H1 (cell line): ENCODE data around the gene KPNA4. TPM values are rescaled to one million over a fixed set of nuclear protein-coding genes. Genes with fewer than 3 reads are reported as not detected.

Experiments
- BRCA1 ChIP-seq: IDR thresholded peaks from 2 replicates; pipeline ENCODE4 v1.6.1; 2012; ENCODE audit warnings: low read depth, low read length, improper control_type of control experiment
- CEBPB ChIP-seq: IDR thresholded peaks from 2 replicates; pipeline ENCODE4 v1.6.1; 2012; ENCODE audit warnings: low read depth, low read length
- EGR1 ChIP-seq: IDR thresholded peaks from 2 replicates; pipeline ENCODE4 v1.6.1; 2011; ENCODE audit warnings: low read depth, low read length, borderline replicate concordance
- KDM4A ChIP-seq: IDR thresholded peaks from one replicate; pipeline ENCODE4 v1.7.1; 2012; ENCODE audit warnings: low read depth, mild to moderate bottlenecking, moderate library complexity, low read length, inconsistent platforms; ENCODE audit not compliant: severe bottlenecking
- POLR2AphosphoS5 ChIP-seq: IDR thresholded peaks from 2 replicates; pipeline ENCODE4 v1.6.1; 2011; ENCODE audit warnings: low read depth, low read length
- RAD21 ChIP-seq, 2 experiments: IDR thresholded peaks in 1 of 2; conservative IDR thresholded peaks in 1 of 2; 2 replicates each; pipeline ENCODE4 v1.6.1; 2011; ENCODE audit warnings: low read depth in 2 of 2, low read length in 2 of 2, improper control_type of control experiment in 1 of 2, inconsistent platforms in 1 of 2, mild to moderate bottlenecking in 1 of 2, moderate library complexity in 1 of 2
- SP2 ChIP-seq: IDR thresholded peaks from 2 replicates; pipeline ENCODE4 v1.6.1; 2012; ENCODE audit warnings: mild to moderate bottlenecking, low read length, inconsistent platforms
- polyA plus RNA-seq, 7 experiments: library from polyadenylated mRNA; depleted of rRNA in 3 of 7; stranded (reverse) in 5 of 7; unstranded in 2 of 7; fragments of >200 nt in 5 of 7; fragments of 200-250 nt in 2 of 7; gene quantifications; 1 replicate in 5 of 7; 2 replicates in 1 of 7; 4 replicates in 1 of 7; pipeline versions ENCODE4 v1.2.1 to v1.2.3, GENCODE V29; 2011 to 2013; ENCODE audit warnings: missing spikeins in 2 of 7, mixed read lengths in 2 of 7
- total RNA-seq: library from RNA; stranded (reverse); fragmentation: NEBNext Ultra II Directional; extraction: Animal tissue kit (Norgen Biotek cat#: 25700); gene quantifications from 2 replicates; pipeline ENCODE4 v1.2.1, GENCODE V29; 2021
- TF ChIP-seq, protein P1 (sequence below): fragments of 300-600 bp; sonication (generic); IDR thresholded peaks from 2 replicates; pipeline ENCODE4 v1.7.1; 2012; ENCODE audit warnings: low read length, moderate library complexity, mild to moderate bottlenecking, inconsistent platforms; ENCODE audit not compliant: insufficient replicate concordance
- TF ChIP-seq, protein P2 (sequence below): IDR thresholded peaks from 2 replicates; pipeline ENCODE4 v1.6.1; 2012; ENCODE audit warnings: low read length, inconsistent platforms

The KPNA4 gene
- total and polyA plus RNA-seq, 2 of the 8 experiments (the other 6 are each of a cell fraction or from before 2014, with no cell fraction given), result 13.2 to 81.9 TPM

DNA sequence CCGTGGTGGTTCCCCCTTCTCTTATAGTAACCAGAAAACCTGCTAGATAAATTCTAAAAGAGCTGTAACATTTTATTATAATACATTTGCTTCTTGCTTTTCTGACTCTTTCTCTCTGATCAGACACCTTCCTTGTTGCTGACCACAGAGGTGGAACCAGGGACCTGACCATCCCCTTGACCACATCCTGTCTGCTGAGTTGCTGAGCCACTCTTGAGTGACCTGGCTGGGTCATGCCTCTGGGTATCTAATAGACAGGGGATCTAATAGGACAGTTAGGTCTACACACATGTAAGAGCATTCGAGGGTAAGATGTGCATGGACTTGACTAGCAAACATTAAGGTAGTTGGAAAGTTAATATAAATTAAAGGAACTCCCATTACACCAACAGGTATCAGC, 93.0 kb downstream of the KPNA4 start (continued):
- TF ChIP-seq, protein P1, sequence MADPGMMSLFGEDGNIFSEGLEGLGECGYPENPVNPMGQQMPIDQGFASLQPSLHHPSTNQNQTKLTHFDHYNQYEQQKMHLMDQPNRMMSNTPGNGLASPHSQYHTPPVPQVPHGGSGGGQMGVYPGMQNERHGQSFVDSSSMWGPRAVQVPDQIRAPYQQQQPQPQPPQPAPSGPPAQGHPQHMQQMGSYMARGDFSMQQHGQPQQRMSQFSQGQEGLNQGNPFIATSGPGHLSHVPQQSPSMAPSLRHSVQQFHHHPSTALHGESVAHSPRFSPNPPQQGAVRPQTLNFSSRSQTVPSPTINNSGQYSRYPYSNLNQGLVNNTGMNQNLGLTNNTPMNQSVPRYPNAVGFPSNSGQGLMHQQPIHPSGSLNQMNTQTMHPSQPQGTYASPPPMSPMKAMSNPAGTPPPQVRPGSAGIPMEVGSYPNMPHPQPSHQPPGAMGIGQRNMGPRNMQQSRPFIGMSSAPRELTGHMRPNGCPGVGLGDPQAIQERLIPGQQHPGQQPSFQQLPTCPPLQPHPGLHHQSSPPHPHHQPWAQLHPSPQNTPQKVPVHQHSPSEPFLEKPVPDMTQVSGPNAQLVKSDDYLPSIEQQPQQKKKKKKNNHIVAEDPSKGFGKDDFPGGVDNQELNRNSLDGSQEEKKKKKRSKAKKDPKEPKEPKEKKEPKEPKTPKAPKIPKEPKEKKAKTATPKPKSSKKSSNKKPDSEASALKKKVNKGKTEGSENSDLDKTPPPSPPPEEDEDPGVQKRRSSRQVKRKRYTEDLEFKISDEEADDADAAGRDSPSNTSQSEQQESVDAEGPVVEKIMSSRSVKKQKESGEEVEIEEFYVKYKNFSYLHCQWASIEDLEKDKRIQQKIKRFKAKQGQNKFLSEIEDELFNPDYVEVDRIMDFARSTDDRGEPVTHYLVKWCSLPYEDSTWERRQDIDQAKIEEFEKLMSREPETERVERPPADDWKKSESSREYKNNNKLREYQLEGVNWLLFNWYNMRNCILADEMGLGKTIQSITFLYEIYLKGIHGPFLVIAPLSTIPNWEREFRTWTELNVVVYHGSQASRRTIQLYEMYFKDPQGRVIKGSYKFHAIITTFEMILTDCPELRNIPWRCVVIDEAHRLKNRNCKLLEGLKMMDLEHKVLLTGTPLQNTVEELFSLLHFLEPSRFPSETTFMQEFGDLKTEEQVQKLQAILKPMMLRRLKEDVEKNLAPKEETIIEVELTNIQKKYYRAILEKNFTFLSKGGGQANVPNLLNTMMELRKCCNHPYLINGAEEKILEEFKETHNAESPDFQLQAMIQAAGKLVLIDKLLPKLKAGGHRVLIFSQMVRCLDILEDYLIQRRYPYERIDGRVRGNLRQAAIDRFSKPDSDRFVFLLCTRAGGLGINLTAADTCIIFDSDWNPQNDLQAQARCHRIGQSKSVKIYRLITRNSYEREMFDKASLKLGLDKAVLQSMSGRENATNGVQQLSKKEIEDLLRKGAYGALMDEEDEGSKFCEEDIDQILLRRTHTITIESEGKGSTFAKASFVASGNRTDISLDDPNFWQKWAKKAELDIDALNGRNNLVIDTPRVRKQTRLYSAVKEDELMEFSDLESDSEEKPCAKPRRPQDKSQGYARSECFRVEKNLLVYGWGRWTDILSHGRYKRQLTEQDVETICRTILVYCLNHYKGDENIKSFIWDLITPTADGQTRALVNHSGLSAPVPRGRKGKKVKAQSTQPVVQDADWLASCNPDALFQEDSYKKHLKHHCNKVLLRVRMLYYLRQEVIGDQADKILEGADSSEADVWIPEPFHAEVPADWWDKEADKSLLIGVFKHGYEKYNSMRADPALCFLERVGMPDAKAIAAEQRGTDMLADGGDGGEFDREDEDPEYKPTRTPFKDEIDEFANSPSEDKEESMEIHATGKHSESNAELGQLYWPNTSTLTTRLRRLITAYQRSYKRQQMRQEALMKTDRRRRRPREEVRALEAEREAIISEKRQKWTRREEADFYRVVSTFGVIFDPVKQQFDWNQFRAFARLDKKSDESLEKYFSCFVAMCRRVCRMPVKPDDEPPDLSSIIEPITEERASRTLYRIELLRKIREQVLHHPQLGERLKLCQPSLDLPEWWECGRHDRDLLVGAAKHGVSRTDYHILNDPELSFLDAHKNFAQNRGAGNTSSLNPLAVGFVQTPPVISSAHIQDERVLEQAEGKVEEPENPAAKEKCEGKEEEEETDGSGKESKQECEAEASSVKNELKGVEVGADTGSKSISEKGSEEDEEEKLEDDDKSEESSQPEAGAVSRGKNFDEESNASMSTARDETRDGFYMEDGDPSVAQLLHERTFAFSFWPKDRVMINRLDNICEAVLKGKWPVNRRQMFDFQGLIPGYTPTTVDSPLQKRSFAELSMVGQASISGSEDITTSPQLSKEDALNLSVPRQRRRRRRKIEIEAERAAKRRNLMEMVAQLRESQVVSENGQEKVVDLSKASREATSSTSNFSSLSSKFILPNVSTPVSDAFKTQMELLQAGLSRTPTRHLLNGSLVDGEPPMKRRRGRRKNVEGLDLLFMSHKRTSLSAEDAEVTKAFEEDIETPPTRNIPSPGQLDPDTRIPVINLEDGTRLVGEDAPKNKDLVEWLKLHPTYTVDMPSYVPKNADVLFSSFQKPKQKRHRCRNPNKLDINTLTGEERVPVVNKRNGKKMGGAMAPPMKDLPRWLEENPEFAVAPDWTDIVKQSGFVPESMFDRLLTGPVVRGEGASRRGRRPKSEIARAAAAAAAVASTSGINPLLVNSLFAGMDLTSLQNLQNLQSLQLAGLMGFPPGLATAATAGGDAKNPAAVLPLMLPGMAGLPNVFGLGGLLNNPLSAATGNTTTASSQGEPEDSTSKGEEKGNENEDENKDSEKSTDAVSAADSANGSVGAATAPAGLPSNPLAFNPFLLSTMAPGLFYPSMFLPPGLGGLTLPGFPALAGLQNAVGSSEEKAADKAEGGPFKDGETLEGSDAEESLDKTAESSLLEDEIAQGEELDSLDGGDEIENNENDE, result no peak
- TF ChIP-seq, protein P2, sequence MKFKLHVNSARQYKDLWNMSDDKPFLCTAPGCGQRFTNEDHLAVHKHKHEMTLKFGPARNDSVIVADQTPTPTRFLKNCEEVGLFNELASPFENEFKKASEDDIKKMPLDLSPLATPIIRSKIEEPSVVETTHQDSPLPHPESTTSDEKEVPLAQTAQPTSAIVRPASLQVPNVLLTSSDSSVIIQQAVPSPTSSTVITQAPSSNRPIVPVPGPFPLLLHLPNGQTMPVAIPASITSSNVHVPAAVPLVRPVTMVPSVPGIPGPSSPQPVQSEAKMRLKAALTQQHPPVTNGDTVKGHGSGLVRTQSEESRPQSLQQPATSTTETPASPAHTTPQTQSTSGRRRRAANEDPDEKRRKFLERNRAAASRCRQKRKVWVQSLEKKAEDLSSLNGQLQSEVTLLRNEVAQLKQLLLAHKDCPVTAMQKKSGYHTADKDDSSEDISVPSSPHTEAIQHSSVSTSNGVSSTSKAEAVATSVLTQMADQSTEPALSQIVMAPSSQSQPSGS, result no peak
- TF ChIP-seq POLR2AphosphoS5 (no peak), CEBPB (no peak), SP2 (no peak), KDM4A (no peak), EGR1 (no peak), BRCA1 (no peak), RAD21 (IDR thresholded peaks at IDR 0.05 in 1 of 2, conservative IDR thresholded peaks at IDR 0.05 in 1 of 2; ENCODE audit: low read depth in 2 of 2, low read length in 2 of 2) (no peak)
